ENCODE measurements around the gene TBX10. TPM values are rescaled to one million over a fixed set of nuclear protein-coding genes. Genes with fewer than 3 reads are reported as not detected.
A peak's percentile ranks its signal among the peaks of the same experiment; 100 is the strongest.

TBX10 gene
- total RNA-seq, 2 donors from 2014 or later = not detected

DNA sequence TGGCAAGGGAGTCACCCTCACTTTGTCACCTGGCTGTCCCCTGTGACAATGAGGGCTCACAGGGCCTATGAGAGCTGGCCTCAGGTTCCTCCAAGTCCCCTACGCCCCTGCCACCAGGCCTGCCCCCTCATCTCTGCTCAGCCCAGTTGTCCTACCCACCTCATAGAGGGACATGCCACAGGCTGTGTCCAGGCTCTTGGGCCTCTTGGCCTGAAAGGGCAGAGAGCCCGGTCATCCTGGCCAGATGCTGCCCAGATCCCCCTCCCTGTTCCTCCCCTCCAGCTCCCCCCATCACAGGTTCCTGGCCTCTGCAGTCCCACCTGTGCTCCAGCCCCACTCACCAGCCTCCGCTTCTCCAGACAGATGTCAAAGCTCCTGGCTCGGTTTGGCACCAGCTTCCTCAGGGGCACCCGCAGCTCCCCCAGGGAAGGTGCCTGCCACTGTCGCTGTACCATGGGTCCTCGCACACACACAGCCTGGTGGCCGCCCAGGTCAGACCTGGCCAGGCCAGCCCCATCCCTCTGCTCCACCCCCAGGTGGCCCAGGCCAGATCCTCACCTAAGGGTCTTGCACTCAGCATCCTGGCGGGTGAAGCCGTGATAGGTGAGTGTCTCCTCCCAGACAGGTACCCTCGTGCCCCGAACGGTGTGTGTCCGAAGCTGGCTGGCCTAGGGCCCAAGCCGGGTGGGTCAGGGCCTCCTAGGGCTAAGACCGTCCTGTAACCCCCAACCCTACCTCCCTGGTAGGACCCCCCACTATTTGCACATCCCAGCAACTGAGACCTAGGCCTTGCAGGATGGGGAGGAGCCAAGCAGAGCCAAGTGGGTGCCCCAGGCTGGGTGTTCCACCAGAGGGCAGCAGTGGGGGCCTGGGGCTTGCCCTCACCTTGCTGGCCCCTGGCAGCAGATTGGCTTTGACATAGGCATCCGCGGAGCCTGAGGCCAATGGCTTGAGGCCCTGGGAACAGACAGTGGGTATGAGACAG lies 24.5 kb downstream of the TBX10 start:
- Mint-ChIP-seq H3K36me3 (no peaks in the 10 kb centered on the region), H3K27ac (peak overlapping the region; percentile 91 to 98), H3K9me3 (no peaks in the 10 kb centered on the region)
- DNase-seq (ENCODE audit: low spot score in 2 of 2) (peak; percentile 81 to 86), ATAC-seq (peak; percentile 55 to 72)

DNA sequence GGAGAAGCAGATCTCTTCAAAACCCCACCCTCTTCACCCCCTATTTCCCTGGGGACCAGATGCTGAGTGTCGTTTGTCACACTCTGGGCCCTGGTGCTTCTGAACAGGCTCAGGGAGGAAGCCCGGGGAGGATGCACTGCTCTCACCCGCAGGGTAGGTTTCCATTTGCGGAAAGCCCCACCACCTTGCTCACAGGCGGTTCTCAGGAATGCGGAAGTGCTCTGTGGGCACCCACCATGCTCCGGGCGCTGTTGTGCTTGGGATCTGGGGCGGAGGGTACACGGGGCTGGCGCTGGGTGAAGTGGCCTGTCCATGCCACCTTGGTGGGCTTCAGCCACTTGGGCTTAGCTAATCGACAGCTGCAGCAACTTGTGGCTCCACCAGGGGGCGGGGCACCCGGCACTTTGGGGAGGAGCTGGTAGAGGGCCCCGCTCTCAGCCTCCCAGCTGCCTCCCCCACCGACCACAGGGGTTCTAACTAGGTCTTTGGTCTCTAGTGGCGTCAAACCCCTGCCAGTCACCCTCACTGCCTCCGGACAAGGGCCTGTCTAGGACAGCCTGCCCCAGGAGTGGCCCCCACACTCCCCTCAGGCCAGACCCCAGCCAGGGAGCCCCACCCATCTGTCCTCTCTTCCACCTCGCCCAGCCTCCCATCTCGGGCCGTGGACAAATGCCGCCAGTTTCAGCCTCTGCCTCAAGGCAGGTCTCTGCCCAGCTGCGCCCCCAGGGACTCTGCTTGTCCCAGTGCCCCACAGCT lies 25.4 kb downstream of the TBX10 start:
- DNase-seq (ENCODE audit: low spot score in 2 of 2) (peak; percentile 78 to 87), ATAC-seq (peak; percentile 84)
- peak overlapping the region; percentile 91 to 98 for H3K27ac Mint-ChIP-seq
- H3K9me3 Mint-ChIP-seq = no peaks in the 10 kb centered on the region
- peaks cover 0 to 3% of the 10 kb centered on the region in 2 donors for H3K36me3 Mint-ChIP-seq

DNA sequence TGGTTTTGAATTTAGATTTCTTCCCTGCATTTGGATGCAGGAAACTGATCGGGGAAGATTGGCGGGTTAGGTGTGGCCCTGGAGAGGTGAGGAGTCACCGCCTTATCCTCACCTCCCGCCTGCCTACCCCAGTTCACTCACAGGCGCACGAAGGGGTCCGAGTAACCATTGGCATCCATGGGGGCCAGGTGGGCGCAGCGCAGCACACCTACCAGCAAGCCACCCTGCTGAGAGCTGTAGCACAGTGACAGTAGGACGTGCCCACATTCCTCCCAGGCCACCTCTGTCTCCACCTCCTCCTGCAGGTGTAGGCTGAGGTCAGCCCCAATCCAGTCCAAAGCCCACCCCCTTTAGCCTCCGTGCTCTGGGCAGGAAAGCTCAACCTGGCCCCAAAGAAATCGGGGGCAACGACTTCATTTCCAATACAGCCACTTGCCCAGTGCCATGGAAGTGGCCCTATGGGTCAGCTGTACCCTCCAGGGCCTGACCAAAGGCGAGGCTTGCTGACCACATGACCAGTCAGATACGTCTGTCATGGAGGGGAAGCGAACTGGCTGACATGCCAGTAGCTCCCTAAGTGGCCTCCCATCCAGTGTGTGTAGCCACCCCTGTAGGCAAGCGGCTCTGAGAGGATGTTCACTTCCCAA lies 26.1 kb downstream of the TBX10 start:
- ATAC-seq (no peak), DNase-seq (ENCODE audit: low spot score in 2 of 2) (no peak)
- Mint-ChIP-seq H3K9me3 (no peaks in the 10 kb centered on the region), H3K36me3 (peaks cover 0 to 10% of the 10 kb centered on the region in 2 donors), H3K27ac (peak overlapping the region; percentile 91 to 98)

DNA sequence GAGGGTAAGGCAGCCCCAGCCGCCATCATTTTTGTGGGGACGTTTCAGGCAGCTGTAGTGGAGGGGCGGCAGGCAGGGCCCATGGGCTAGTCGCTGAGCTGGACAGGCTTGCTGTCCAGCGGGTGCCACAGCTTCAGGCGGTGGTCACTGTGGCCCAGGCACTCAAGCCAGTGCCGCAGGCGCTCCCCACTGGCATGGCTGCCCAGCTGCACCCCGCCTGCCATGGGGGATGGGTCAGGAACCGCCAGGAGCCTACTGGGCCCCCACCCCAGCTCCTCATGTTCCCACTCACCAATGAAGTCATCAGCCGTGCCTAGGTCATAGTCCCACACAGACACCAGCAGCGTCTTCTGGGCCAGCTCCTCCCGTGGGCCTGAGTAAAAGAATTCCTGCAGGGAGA lies 26.8 kb downstream of the TBX10 start:
- peak overlapping the region; percentile 68 to 98 for H3K27ac Mint-ChIP-seq
- H3K36me3 Mint-ChIP-seq = peaks cover 0 to 12% of the 10 kb centered on the region in 2 donors
- ATAC-seq (no peak), DNase-seq (ENCODE audit: low spot score in 2 of 2) (no peak)
- H3K9me3 Mint-ChIP-seq = no peaks in the 10 kb centered on the region

DNA sequence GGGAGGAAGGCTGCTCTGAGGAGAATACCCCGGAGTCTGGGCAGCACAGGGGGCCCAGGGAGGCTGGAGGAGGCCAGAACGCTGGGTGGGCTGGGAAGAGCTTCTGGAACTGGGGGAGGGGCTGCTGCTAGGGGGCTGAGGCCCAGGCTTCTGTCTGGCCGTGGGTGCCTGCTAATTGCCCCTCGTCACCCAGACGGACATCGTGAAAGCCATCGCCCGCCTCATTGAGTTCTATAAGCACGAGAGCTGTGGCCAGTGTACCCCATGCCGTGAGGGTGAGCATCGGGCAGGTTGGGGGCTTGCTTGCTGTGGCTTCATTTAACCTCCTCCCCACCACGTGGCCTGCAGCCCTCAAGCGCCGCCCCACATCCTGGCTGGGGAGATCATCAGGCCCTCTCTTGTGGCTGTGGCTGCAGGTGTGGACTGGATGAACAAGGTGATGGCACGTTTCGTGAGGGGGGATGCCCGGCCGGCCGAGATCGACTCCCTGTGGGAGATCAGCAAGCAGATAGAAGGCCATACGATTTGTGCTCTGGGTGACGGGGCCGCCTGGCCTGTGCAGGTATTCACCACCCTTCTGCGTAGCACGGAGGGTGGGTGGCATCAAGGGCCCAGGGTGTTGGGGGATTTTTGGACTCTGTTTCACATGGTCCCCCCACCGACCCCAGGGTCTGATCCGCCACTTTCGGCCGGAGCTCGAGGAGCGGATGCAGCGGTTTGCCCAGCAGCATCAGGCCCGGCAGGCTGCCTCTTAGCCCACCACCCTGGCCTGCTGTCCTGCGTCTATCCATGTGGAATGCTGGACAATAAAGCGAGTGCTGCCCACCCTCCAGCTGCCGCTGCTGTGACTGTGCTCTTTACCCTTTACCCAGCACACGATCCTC lies 27.6 kb downstream of the TBX10 start:
- no peak for ATAC-seq
- no peak for DNase-seq (ENCODE audit: low spot score in 2 of 2)
- Mint-ChIP-seq H3K27ac (peak overlapping the region in 1 of 2 donors; percentile 68), H3K36me3 (peaks cover 6 to 17% of the 10 kb centered on the region in 2 donors), H3K9me3 (no peaks in the 10 kb centered on the region)

DNA sequence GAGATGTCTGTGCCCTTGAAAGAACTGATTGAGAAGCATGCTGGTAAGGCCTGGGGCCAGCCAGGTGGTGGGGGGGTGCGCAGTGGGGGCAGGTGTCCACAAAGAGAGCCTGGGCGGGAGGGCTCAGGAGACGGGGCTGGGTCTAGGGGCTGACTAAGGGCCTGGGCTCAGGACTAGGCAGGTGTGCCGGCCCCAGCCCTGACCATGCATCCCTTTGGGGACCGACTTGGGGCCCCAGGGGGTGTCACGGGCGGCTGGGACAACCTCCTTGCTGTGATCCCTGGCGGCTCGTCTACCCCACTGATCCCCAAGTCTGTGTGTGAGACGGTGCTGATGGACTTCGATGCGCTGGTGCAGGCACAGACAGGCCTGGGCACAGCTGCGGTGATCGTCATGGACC lies 28.4 kb downstream of the TBX10 start:
- peaks cover 6 to 17% of the 10 kb centered on the region in 2 donors for H3K36me3 Mint-ChIP-seq
- DNase-seq (ENCODE audit: low spot score in 2 of 2) = no peak
- H3K9me3 Mint-ChIP-seq = no peaks in the 10 kb centered on the region
- ATAC-seq = no peak
- H3K27ac Mint-ChIP-seq = peak overlapping the region in 1 of 2 donors; percentile 68

DNA sequence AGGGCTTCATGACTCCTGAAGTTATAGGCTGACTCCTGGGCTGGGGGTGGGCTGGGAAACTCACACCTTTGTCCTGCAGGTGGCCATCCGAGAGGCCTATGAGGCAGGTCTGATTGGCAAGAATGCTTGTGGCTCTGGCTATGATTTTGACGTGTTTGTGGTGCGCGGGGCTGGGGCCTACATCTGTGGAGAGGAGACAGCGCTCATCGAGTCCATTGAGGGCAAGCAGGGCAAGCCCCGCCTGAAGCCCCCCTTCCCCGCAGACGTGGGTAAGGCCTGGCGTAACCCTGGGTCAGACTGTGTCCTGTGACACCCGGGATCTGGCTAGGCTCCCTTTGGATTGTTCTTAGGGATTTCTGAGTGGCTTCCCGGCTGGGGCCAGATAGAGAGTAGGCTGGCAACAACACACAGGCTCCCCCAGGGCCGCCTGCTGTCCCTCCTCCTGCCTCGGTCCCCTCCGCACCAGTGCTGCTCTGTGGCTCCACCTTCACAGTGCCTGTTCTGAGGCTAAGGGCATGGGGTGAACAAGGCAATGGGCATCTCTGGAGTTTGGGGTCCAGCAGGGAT lies 29.2 kb downstream of the TBX10 start:
- no peak for ATAC-seq
- no peak for DNase-seq (ENCODE audit: low spot score in 2 of 2)
- Mint-ChIP-seq H3K9me3 (no peaks in the 10 kb centered on the region), H3K27ac (peak overlapping the region in 1 of 2 donors; percentile 55), H3K36me3 (peaks cover 6 to 17% of the 10 kb centered on the region in 2 donors)

DNA sequence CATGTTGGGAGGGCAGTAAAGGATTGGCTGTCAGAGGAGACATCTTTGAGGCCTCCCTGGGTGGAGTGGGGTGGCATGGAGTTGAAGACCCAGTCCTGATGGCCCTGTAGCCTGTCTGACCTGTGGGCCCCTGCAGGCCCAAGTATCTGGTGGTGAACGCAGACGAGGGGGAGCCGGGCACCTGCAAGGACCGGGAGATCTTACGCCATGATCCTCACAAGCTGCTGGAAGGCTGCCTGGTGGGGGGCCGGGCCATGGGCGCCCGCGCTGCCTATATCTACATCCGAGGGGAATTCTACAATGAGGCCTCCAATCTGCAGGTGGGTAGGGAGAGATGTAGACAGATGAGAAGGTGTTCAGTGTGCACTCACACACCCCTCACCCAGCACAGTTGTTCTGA lies 30.2 kb downstream of the TBX10 start:
- Mint-ChIP-seq H3K9me3 (no peaks in the 10 kb centered on the region), H3K27ac (peak overlapping the region; percentile 77 to 82), H3K36me3 (peaks cover 6 to 17% of the 10 kb centered on the region in 2 donors)
- DNase-seq (ENCODE audit: low spot score in 2 of 2) = no peak
- no peak for ATAC-seq

DNA sequence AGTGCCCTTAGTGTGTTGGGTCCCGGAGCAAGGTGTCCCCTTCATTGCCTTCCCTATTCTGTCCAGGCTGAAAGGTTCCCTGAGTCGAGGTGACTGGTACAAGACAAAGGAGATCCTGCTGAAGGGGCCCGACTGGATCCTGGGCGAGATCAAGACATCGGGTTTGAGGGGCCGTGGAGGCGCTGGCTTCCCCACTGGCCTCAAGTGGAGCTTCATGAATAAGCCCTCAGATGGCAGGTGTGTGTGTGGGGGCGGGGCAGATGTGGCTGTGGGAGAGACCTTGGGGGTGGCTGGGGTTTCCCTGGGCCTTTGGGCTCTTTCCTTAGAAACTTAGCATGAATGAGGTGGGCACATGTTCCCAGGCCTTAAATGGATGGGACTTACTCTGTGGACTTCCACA lies 31.1 kb downstream of the TBX10 start:
- ATAC-seq (no peak), DNase-seq (ENCODE audit: low spot score in 2 of 2) (no peak)
- H3K27ac Mint-ChIP-seq = peak overlapping the region; percentile 25 to 82
- H3K36me3 Mint-ChIP-seq = peaks cover 6 to 17% of the 10 kb centered on the region in 2 donors
- H3K9me3 Mint-ChIP-seq = no peaks in the 10 kb centered on the region

DNA sequence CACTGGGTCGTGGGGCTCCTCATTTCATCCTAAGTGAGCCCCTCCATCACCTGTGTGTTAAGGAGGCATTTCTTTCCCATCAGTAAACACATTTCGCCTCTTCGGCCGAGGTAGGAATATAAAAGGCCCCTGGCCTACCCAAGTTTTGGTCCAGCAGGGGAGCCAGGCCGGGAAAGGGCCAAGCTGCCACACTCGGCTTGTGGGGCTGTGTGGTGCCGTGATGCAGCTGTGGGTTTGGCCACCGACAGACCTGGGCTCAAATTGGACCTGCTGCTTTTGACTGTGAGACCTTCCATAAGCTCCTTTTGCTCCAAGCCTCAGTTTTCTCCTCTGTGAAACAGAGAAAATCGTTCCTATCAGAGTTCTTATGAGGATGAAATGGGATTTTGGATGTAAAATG lies 32.1 kb downstream of the TBX10 start:
- DNase-seq (ENCODE audit: low spot score in 2 of 2) (no peak), ATAC-seq (no peak)
- Mint-ChIP-seq H3K9me3 (no peaks in the 10 kb centered on the region), H3K36me3 (peaks cover 6 to 17% of the 10 kb centered on the region in 2 donors), H3K27ac (peak overlapping the region; percentile 82 to 91)

DNA sequence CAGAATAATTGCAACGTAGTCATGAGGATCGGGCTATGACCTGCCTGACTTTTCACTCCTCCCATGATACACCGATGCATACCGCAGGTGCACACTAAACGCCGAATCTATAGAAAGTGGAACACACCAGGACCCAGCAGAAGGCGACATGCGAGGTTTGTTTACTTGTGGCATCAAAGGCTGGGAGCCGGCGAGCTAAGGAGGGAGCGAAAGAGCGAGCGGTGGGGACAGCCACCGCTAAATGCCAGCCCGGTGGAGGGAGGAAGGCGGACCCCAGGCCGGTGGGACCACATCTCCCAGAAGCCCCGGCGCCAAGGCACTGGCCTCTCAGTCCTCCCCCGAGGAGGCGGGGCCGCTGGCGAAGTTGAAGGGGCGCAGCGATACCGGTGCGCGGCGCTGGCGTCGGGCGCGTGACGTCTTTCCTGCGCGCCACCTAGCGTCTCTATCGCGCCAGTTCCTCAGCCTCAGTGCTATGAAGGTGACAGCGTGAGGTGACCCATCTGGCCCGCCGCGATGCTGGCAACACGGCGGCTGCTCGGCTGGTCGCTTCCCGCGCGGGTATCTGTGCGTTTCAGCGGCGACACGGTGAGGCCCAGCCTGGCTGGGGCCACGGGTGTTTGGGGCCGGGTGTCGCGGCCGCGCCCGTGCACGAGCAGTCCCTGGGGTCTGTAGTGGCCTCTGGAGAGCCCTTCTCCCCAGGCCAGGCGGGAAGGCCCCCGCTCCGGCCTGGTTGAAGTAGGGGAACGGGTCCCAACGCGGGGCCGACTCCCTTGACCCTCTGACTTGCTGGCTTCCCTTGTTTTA lies 32.9 kb downstream of the TBX10 start, which contains the start of gene NDUFV1:
Gene NDUFV1, plus strand, starts transcription at position 445 of the 804 bp plus-strand sequence. Its CDS starts 69 bp downstream, at position 514.
- no peaks in the 10 kb centered on the region for H3K9me3 Mint-ChIP-seq
- DNase-seq (ENCODE audit: low spot score in 2 of 2) = peak; percentile 92 to 97
- H3K27ac Mint-ChIP-seq = peak within 1 kb of the TSS; percentile 82 to 91
- peak; percentile 97 to 100 for ATAC-seq
- H3K36me3 Mint-ChIP-seq = peaks cover 6 to 17% of the 10 kb centered on the region in 2 donors

DNA sequence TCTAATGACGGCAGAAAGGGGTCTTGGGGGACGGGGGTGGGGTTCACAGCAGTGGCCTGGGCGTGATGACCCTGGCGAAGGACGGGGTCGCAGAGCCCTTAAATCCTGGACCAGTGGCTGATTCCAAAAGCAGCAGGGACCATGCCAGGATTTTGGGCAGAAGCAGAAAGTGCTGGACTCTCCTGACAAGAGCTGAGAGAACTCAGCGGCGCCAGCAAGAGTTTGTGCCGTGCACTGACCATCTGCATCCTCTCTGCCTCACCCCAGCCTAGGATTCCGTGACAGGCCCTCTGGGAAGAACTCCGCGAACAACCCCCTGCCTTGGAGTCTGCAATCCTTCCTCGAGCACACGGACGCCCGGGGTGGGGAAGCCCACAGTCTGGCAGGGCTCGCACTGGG lies 33.5 kb downstream of the TBX10 start:
- peaks cover 6 to 17% of the 10 kb centered on the region in 2 donors for H3K36me3 Mint-ChIP-seq
- H3K27ac Mint-ChIP-seq = peak overlapping the region in 1 of 2 donors; percentile 82
- H3K9me3 Mint-ChIP-seq = no peaks in the 10 kb centered on the region
- DNase-seq (ENCODE audit: low spot score in 2 of 2) (no peak), ATAC-seq (no peak)

DNA sequence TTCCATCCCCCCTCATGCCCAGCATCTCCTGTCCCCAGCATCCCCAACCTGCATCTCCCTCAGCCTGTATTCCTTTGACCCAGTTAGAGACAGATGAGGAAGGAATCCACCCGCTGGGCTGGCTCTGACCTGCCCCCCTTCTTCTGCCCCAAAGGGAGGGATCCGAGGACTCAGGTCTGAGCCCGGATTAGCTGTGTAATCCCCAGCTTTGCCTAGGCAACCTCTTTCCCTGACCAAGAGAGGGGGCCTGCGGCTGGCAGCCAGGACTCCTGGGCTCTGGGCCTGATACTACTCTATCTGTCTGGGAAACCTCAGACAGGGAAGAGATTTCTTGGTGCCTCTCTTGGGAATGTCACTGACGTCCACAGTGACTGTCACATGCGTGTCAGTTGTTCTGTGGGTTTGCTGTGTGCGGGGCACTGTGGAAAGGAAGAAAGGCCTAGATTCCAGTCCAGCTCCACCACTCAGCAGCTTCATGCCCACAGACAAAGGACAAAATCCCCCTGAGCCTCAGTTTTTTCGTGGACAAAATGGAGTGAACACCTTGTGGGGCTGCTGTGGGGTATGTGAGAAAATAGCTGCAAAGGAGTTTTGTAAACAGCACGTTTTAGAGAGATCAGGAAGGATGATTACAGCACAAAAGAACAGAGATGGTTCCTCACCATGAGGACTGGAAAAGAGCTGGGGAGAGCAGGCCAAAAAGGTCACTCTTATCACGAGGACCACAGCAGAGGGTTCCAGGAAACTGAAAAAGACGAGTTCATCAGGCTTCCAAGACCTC lies 34.1 kb downstream of the TBX10 start:
- H3K9me3 Mint-ChIP-seq = no peaks in the 10 kb centered on the region
- DNase-seq (ENCODE audit: low spot score in 2 of 2) = no peak
- no peak for ATAC-seq
- H3K27ac Mint-ChIP-seq = peak overlapping the region; percentile 82 to 83
- peaks cover 6 to 17% of the 10 kb centered on the region in 2 donors for H3K36me3 Mint-ChIP-seq

DNA sequence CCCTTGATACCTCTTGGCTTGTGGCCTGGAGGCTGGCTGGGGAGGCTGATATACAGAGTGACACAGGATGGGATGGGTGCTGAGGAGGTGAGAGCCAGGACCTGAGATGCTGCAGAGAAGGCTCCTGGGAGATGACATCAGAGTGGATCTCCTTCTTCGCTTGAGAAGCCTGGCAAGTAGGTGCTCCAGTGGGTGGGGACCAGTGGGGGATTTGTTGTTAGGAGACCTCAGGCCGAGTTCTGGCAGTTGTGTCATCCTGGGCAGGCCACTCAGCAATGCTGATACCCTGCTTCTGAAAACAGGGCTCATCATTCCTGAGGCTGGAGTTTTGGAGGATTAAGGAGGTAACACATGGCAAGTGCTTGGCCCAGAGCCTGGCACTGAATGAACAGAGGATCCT lies 34.7 kb downstream of the TBX10 start:
- Mint-ChIP-seq H3K36me3 (peaks cover 6 to 17% of the 10 kb centered on the region in 2 donors), H3K9me3 (no peaks in the 10 kb centered on the region), H3K27ac (no peak overlapping the region)
- DNase-seq (ENCODE audit: low spot score in 2 of 2) = no peak
- ATAC-seq = no peak

All from activated naive CD4-positive, alpha-beta T cell treated with anti-CD3 and anti-CD28 coated beads, Interleukin-2, amount 50 U/mL, for 72 hours (primary cell).